Ovary (tissue), 3 donors: Measurements from ENCODE around the gene TMC6.

ENCODE experiments used
- CTCF ChIP-seq, 3 donors: fragments of 450-650 bp in 2 of 3; fragments of 200-600 bp in 1 of 3; IDR thresholded peaks; one replicate each; pipeline versions ENCODE4 v1.5.1 to v1.8.0; 2016 to 2022; ENCODE audit warnings: antibody characterized with exemption in 3 of 3, mild to moderate bottlenecking in 1 of 3
- POLR2A ChIP-seq: fragments of 450-650 bp; IDR thresholded peaks from one replicate; pipeline ENCODE4 v1.6.1; 2017; ENCODE audit warnings: antibody characterized with exemption, mild to moderate bottlenecking, moderate library complexity
- donor health status: DM: no; HTN: no; CAD: no.

GRCh38 chr17:78134899-78135385 lies 6.4 kb upstream of the TMC6 start:
- TF ChIP-seq CTCF (IDR thresholded peaks at IDR 0.05) = no peak
- no peak for TF ChIP-seq POLR2A
